ENCODE data around the gene METRN. TPM values are rescaled to one million over a fixed set of nuclear protein-coding genes. Genes with fewer than 3 reads are reported as not detected.

Gene METRN
- total RNA-seq, 1 donor: 33.3 TPM

DNA sequence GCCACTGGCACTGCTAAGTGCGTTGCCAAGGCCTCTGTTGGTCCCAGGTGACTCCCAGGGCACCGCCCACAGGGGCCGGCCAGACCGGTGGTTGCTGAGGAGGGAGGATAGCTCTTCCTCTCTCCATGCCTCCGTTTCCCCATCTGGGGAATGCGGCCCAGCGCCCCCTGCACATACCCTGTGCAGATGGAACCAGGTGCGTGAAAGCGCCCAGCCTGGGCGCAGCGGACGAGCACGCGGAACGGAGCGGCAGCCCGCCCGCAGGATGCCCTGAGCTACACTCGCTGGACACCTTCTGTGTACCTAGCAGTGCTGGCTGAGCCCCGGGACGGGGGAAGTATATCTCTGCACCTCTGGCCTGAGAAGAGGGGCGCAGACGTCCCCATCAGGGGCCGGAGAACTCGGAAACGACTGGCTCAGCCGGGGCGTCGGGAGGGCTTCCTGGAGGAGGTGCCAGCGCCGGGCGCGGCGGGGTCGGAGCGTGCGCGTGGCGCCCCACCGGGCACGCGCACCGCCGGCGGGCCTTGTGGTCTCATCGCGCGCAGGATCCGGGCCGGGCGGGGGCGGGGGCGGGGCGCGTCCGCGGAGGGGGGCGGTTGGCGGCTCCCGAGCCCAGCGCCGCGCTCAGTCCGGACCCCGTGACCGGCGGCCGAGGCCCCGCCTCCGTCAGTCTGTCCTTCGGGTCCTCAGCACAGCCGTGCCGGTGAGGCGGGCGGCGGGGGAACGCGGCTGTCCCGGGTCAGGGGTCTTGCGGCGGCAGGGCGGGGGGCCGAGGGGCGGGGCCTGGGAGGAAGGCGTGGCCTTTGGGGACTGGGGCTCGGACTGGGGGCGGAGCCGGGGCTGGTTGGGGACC is 11.7 kb downstream of the METRN start, which contains the start of the genes CCDC78 and HAGHL:
Gene CCDC78 (minus strand): TSS at position 6 of the 853 bp plus-strand sequence. CDS start 76 bp downstream, outside the sequence.
Gene HAGHL (plus strand): TSS at position 669 of the 853 bp plus-strand sequence. CDS start 404 bp downstream, outside the sequence.
- Histone ChIP-seq H2AFZ (ENCODE audit: low read length) (peak within 1 kb of the TSS; percentile 22), H3K9me3 (ENCODE audit: low read depth, low read length) (no peaks in the 10 kb centered on the region), H3K27me3 (ENCODE audit: insufficient read depth, low read length) (no peaks in the 10 kb centered on the region), H3K4me1 (ENCODE audit: insufficient read depth, low read length) (peaks cover 5% of the 10 kb centered on the region), H3K79me2 (ENCODE audit: insufficient read depth, low read length) (no peaks in the 10 kb centered on the region), H4K20me1 (ENCODE audit: insufficient read depth, low read length) (peaks cover 7% of the 10 kb centered on the region), H3K27ac (ENCODE audit: low read depth, low read length) (no peak within 1 kb of the TSS), H3K4me3 (ENCODE audit: insufficient read depth, low read length) (peak within 1 kb of the TSS; percentile 72), H3K4me2 (ENCODE audit: insufficient read depth, low read length) (peak within 1 kb of the TSS; percentile 80), H3K36me3 (ENCODE audit: insufficient read depth, low read length) (no peaks in the 10 kb centered on the region)
- TF ChIP-seq, protein P1, sequence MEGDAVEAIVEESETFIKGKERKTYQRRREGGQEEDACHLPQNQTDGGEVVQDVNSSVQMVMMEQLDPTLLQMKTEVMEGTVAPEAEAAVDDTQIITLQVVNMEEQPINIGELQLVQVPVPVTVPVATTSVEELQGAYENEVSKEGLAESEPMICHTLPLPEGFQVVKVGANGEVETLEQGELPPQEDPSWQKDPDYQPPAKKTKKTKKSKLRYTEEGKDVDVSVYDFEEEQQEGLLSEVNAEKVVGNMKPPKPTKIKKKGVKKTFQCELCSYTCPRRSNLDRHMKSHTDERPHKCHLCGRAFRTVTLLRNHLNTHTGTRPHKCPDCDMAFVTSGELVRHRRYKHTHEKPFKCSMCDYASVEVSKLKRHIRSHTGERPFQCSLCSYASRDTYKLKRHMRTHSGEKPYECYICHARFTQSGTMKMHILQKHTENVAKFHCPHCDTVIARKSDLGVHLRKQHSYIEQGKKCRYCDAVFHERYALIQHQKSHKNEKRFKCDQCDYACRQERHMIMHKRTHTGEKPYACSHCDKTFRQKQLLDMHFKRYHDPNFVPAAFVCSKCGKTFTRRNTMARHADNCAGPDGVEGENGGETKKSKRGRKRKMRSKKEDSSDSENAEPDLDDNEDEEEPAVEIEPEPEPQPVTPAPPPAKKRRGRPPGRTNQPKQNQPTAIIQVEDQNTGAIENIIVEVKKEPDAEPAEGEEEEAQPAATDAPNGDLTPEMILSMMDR (IDR thresholded peaks at IDR 0.05; ENCODE audit: extremely low read depth, low read depth, low read length): no peak
- DNase-seq (ENCODE audit: insufficient read length, low spot score, missing footprints): peak; percentile 95

DNA sequence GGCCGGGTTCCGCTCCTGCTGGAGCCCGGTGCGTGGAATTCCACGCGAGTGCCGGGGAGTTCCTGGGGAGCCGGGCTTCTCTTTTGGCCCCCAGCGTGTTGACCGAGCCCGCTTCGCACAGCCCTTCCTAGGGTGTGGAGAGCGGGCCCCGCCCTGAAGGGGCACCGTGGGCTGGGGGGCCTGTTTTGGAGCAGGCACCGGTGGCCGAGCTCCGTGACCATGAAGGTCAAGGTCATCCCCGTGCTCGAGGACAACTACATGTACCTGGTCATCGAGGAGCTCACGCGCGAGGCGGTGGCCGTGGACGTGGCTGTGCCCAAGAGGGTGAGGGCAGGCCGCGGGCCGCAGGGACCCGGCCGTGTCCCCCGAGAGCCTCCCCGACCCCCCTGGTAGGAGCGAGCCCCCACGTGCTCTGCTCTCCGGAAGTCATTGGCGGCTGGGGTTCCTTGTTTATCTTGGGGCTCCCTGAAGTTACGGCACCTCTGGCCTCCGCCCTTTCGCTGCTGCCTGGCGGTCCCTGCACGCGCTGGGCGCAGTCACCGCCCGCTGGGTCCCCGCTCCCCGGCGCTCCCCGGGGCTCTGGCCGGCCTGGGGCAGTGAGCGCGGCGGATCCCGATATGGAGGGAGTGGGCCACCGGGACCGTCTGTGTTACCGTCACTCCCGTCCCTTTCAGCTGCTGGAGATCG is 12.5 kb downstream of the METRN start:
- TF ChIP-seq, protein P1 (IDR thresholded peaks at IDR 0.05; ENCODE audit: extremely low read depth, low read depth, low read length): no peak
- Histone ChIP-seq H3K36me3 (ENCODE audit: insufficient read depth, low read length) (no peaks in the 10 kb centered on the region), H2AFZ (ENCODE audit: low read length) (peak overlapping the region; percentile 22), H3K27me3 (ENCODE audit: insufficient read depth, low read length) (no peaks in the 10 kb centered on the region), H3K27ac (ENCODE audit: low read depth, low read length) (no peak overlapping the region), H3K9me3 (ENCODE audit: low read depth, low read length) (no peaks in the 10 kb centered on the region), H3K4me3 (ENCODE audit: insufficient read depth, low read length) (peak overlapping the region; percentile 72), H3K4me2 (ENCODE audit: insufficient read depth, low read length) (peak overlapping the region; percentile 80), H4K20me1 (ENCODE audit: insufficient read depth, low read length) (peaks cover 4% of the 10 kb centered on the region), H3K79me2 (ENCODE audit: insufficient read depth, low read length) (no peaks in the 10 kb centered on the region), H3K4me1 (ENCODE audit: insufficient read depth, low read length) (peaks cover 5% of the 10 kb centered on the region)
- no peak for DNase-seq (ENCODE audit: insufficient read length, low spot score, missing footprints)

DNA sequence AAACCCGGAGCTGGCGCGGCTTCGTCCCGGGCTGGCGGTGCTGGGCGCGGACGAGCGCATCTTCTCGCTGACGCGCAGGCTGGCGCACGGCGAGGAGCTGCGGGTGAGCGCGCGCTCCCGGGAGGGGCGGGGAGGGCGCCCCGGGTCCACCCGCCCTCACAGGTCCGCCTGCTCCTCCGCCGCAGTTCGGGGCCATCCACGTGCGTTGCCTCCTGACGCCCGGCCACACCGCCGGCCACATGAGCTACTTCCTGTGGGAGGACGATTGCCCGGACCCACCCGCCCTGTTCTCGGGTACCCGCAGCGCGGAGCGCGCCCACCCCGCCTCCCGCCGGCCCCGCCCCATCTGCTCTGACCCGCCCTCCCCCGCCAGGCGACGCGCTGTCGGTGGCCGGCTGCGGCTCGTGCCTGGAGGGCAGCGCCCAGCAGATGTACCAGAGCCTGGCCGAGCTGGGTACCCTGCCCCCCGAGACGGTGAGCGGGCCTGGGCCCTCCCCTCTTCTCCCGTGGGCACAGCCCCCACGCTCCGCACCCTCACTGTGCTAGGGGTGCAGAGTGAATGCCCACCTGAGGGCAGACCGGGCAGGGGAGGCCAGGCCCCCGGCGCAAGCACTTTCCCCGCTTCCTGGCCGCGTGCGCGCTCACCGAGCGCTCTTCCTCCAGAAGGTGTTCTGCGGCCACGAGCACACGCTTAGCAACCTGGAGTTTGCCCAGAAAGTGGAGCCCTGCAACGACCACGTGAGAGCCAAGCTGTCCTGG is 13.4 kb downstream of the METRN start:
- Histone ChIP-seq H3K79me2 (ENCODE audit: insufficient read depth, low read length) (no peaks in the 10 kb centered on the region), H2AFZ (ENCODE audit: low read length) (no peak overlapping the region), H3K4me3 (ENCODE audit: insufficient read depth, low read length) (peak overlapping the region; percentile 39), H3K4me1 (ENCODE audit: insufficient read depth, low read length) (peaks cover 5% of the 10 kb centered on the region), H3K36me3 (ENCODE audit: insufficient read depth, low read length) (peaks cover 2% of the 10 kb centered on the region), H3K9me3 (ENCODE audit: low read depth, low read length) (no peaks in the 10 kb centered on the region), H3K4me2 (ENCODE audit: insufficient read depth, low read length) (peak overlapping the region; percentile 80), H3K27ac (ENCODE audit: low read depth, low read length) (no peak overlapping the region), H4K20me1 (ENCODE audit: insufficient read depth, low read length) (peaks cover 5% of the 10 kb centered on the region), H3K27me3 (ENCODE audit: insufficient read depth, low read length) (no peaks in the 10 kb centered on the region)
- TF ChIP-seq, protein P1 (IDR thresholded peaks at IDR 0.05; ENCODE audit: extremely low read depth, low read depth, low read length): no peak
- peak; percentile 98 for DNase-seq (ENCODE audit: insufficient read length, low spot score, missing footprints)

Measured in osteoblast (primary cell).